Measurements from ENCODE around the gene CFAP74. TPM values are rescaled to one million over a fixed set of nuclear protein-coding genes. Genes with fewer than 3 reads are reported as not detected.
A peak's percentile ranks its signal among the peaks of the same experiment; 100 is the strongest.

The CFAP74 gene
- total RNA-seq, 6 experiments from 2014 or later: 0.16 to 3.5 (median 0.32) TPM; not detected in 1

DNA sequence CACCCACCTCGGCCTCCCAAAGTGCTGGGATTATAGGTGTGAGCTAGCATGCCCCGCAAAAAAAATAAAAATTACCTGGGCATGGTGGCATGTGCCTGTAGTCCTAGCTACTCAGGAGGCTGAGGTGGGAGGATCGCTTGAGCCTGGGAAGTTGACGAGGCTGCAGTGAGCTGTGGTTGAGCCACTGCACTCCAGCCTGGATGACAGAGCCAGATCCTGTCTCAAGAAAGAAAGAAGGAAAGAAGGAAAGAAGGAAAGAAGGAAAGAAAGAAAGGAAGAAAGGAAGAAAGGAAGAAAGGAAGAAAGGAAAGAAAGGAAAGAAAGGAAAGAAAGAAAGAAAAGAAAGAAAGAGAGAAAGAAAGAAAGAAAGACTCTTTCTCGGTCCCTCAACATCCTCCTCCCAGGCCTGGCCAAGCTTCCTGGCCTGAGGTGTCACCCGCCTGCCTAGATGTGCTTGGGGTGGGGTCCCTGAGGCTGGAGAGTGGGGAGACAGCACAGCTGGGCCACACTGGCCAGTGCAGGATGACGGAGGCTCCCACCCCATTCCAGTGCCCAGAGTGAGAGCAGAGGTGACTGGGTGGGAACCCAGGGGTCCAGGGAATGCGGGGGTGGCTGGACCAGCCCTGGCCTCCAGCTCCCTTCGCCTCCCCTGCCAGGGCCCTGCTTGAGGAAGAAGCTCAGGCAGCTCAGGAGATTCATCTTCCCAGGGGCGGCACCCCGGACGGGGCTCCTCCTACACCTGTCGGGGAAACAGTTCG, 102.5 kb downstream of the CFAP74 start:
- Histone ChIP-seq H3K36me3 (no peaks in the 10 kb centered on the region), H3K4me3 (no peak overlapping the region), H3K4me1 (peaks cover 0 to 2% (median 0%) of the 10 kb centered on the region in 4 donors), H3K27ac (no peak overlapping the region), H3K9me3 (no peaks in the 10 kb centered on the region), H3K27me3 (no peaks in the 10 kb centered on the region)
- DNase-seq (no peak), ATAC-seq (no peak)
- 70% methylated on average over 4 of the region's 14 CpGs for WGBS (ENCODE audit: insufficient coverage, low coverage, low lambda C conversion rate, missing lambda C conversion rate)
- TF ChIP-seq POLR2A (IDR thresholded peaks at IDR 0.05): no peak
- TF ChIP-seq, protein P1, sequence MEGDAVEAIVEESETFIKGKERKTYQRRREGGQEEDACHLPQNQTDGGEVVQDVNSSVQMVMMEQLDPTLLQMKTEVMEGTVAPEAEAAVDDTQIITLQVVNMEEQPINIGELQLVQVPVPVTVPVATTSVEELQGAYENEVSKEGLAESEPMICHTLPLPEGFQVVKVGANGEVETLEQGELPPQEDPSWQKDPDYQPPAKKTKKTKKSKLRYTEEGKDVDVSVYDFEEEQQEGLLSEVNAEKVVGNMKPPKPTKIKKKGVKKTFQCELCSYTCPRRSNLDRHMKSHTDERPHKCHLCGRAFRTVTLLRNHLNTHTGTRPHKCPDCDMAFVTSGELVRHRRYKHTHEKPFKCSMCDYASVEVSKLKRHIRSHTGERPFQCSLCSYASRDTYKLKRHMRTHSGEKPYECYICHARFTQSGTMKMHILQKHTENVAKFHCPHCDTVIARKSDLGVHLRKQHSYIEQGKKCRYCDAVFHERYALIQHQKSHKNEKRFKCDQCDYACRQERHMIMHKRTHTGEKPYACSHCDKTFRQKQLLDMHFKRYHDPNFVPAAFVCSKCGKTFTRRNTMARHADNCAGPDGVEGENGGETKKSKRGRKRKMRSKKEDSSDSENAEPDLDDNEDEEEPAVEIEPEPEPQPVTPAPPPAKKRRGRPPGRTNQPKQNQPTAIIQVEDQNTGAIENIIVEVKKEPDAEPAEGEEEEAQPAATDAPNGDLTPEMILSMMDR (IDR thresholded peaks at IDR 0.05): no peak
- intact Hi-C loops (cut with DNase I): loop anchor here (10.0 kb wide), 2 partner anchors 106 to 146 kb away; no protein-coding TSS in a partner anchor

DNA sequence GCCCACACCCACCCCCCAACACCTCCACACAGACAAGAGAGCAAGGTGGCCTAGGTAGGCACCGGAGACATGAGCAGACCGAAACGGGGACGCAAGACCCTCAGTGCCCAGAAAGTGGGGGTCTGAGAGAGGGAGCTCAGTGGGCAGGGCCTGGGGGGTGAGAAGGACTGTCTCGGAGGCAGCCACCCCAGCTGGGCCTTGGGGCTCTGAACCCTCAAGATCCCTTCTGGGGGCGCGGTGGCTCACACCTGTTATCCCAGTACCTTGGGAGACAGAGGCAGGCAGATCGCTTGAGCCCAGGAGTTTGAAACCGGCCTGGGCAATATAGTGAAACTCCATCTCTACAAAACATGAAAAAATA, 103.6 kb downstream of the CFAP74 start:
- Histone ChIP-seq H3K36me3 (no peaks in the 10 kb centered on the region), H3K27ac (no peak overlapping the region), H3K9me3 (no peaks in the 10 kb centered on the region), H3K4me3 (no peak overlapping the region), H3K4me1 (peaks cover 0 to 4% (median 0%) of the 10 kb centered on the region in 4 donors), H3K27me3 (no peaks in the 10 kb centered on the region)
- no peak for DNase-seq
- TF ChIP-seq POLR2A (IDR thresholded peaks at IDR 0.05): no peak
- TF ChIP-seq, protein P1 (IDR thresholded peaks at IDR 0.05): no peak
- no peak for ATAC-seq
- WGBS (ENCODE audit: insufficient coverage, low coverage, low lambda C conversion rate, missing lambda C conversion rate): 60% methylated on average over 1 of the region's 9 CpGs
- intact Hi-C loops (cut with DNase I): loop anchor here (10.0 kb wide), 2 partner anchors 105 to 145 kb away; no protein-coding TSS in a partner anchor

DNA sequence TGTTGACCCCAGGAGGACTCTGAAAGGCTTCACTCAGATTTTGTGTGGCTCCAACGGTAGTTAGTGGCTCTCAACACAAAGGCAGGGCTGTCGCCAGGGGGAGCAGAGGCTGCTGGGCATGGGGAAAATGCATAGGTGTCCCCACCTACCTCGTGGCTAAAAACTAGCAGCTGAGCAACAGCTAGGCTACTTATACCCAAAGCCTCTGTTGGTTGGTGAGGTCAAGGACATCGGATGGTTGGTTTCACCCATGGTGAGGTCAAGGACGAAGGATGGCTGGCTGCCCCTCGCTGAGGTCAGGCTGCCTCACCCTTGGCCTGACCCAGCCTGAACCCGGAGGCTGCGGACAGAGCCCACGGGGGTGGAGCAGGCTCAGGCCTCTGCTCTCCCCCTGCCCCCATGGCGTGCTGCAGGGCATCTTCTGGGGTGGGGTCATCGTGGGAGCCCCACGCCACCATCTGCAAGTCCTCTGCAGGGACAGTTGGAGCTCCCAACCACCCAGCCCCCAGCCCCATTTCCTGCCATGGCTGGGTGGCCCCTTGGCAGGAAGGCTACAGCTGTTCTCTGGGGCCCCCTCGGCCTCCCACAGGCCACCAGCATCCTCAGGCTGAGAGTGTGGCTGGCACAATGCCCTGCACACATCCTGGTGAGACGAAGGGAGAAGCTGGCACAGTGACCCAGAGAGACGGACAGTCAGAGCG, 104.2 kb downstream of the CFAP74 start:
- Histone ChIP-seq H3K36me3 (no peaks in the 10 kb centered on the region), H3K4me1 (peaks cover 0 to 10% (median 0%) of the 10 kb centered on the region in 4 donors), H3K27me3 (no peaks in the 10 kb centered on the region), H3K27ac (no peak overlapping the region), H3K9me3 (no peaks in the 10 kb centered on the region), H3K4me3 (no peak overlapping the region)
- WGBS (ENCODE audit: insufficient coverage, low coverage, low lambda C conversion rate, missing lambda C conversion rate): 17% methylated on average over 2 of the region's 16 CpGs
- ATAC-seq: peak in 3 of 4 donors; percentile 8 to 31 (median 19)
- intact Hi-C loops (cut with DNase I): no loop called here
- TF ChIP-seq, protein P1 (IDR thresholded peaks at IDR 0.05): peak; percentile 10 to 23 (median 13)
- no peak for TF ChIP-seq POLR2A (IDR thresholded peaks at IDR 0.05)
- DNase-seq: no peak

DNA sequence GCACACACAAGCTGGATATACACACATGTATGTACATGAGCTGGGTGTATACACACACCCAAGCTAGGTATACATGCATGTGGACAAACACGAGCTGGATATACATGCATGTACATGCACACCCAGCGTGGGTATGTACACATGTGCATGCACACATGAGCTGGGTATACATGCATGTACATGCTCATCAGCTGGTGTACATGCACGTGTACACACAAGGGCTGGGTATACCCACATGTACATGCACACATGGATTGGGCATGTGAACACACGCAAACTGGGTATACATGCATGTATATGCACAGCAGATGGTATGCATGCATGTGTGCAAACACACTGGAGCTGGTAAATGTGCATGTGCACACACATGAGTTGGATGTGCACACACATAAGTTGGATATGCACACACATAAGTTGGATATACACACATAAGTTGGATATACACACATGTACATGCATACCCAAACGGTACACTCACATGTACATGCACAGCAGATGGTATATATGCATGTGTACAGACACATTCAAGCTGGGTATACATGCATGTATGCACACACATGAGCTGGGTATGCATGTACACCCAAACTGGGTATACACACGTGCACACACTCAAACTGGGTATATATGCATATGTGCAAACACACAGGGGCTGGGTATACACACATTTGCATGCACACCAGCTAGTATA, 105.2 kb downstream of the CFAP74 start:
- intact Hi-C loops (cut with DNase I): no loop called here
- no peak overlapping the region for H3K27ac ChIP-seq

More for the DNA sequence above, 105.2 kb downstream of the CFAP74 start:
- ATAC-seq (no peak), DNase-seq (no peak)
- Histone ChIP-seq H3K36me3 (no peaks in the 10 kb centered on the region), H3K27me3 (no peaks in the 10 kb centered on the region), H3K9me3 (no peaks in the 10 kb centered on the region), H3K4me3 (no peak overlapping the region), H3K4me1 (peaks cover 0 to 15% (median 0%) of the 10 kb centered on the region in 4 donors)
- WGBS (ENCODE audit: insufficient coverage, low coverage, low lambda C conversion rate, missing lambda C conversion rate): 81% methylated on average over 4 of the region's 6 CpGs
- TF ChIP-seq, protein P1 (IDR thresholded peaks at IDR 0.05): no peak
- TF ChIP-seq POLR2A (IDR thresholded peaks at IDR 0.05): no peak
